ENCODE measurements around the gene ASB6.
"Not testable (repeated sequence)": the region's sequence is repeated elsewhere in the genome, so short reads cannot be mapped to it uniquely, and the experiment has no call there.

The ASB6 gene

GRCh38 chr9:129667378-129667777 is 25.4 kb upstream of the ASB6 start:
- ChIA-PET CTCF (no interaction called here), POLR2A (no interaction called here)
- TF ChIP-seq HDGF (IDR thresholded peaks at IDR 0.05; ENCODE audit: borderline replicate concordance) (no peak), BHLHE40 (IDR thresholded peaks at IDR 0.05; ENCODE audit: borderline replicate concordance) (no peak), TARDBP (IDR thresholded peaks at IDR 0.05) (no peak), CTBP1 (IDR thresholded peaks at IDR 0.05; ENCODE audit: borderline replicate concordance) (no peak), FOXM1 (IDR thresholded peaks at IDR 0.05; ENCODE audit: borderline replicate concordance) (no peak), SUZ12 (IDR thresholded peaks at IDR 0.05) (no peak), ZNF384 (IDR thresholded peaks at IDR 0.05) (no peak), L3MBTL2 (conservative IDR thresholded peaks at IDR 0.05) (no peak), ARNT (IDR thresholded peaks at IDR 0.05) (no peak), SP1 (IDR thresholded peaks at IDR 0.05) (no peak), NFRKB (IDR thresholded peaks at IDR 0.05) (no peak), FOXA1 (IDR thresholded peaks at IDR 0.05) (no peak), FOXK2 (IDR thresholded peaks at IDR 0.05) (no peak), PKNOX1 (IDR thresholded peaks at IDR 0.05) (no peak)
- DNase-seq (ENCODE audit: extremely low spot score) = no peak

GRCh38 chr9:129666575-129666974 is 24.6 kb upstream of the ASB6 start:
- ChIA-PET POLR2A (interaction anchor here (0.7 kb wide), 1 partner anchor 11 kb away, joined by 3 read pairs; no protein-coding TSS in a partner anchor), CTCF (no interaction called here)
- no peak for DNase-seq (ENCODE audit: extremely low spot score)
- TF ChIP-seq ZNF384 (IDR thresholded peaks at IDR 0.05) (no peak), FOXM1 (IDR thresholded peaks at IDR 0.05; ENCODE audit: borderline replicate concordance) (no peak), LEF1 (IDR thresholded peaks at IDR 0.05; ENCODE audit: borderline replicate concordance) (no peak), SP1 (IDR thresholded peaks at IDR 0.05) (no peak), HDGF (IDR thresholded peaks at IDR 0.05; ENCODE audit: borderline replicate concordance) (no peak), FOXK2 (IDR thresholded peaks at IDR 0.05) (no peak), BHLHE40 (IDR thresholded peaks at IDR 0.05; ENCODE audit: borderline replicate concordance) (no peak)

GRCh38 chr9:129665814-129666520 is 24.0 kb upstream of the ASB6 start:
- ChIA-PET POLR2A (interaction anchor here (0.7 kb wide), 1 partner anchor 10 kb away, joined by 3 read pairs; no protein-coding TSS in a partner anchor), CTCF (no interaction called here)
- TF ChIP-seq CTBP1 (IDR thresholded peaks at IDR 0.05; ENCODE audit: borderline replicate concordance) (no peak), FOXA1 (IDR thresholded peaks at IDR 0.05) (no peak), SUZ12 (IDR thresholded peaks at IDR 0.05) (no peak), ARNT (IDR thresholded peaks at IDR 0.05) (no peak), L3MBTL2 (conservative IDR thresholded peaks at IDR 0.05) (no peak), FOXK2 (IDR thresholded peaks at IDR 0.05) (no peak), NFRKB (IDR thresholded peaks at IDR 0.05) (no peak), HDGF (IDR thresholded peaks at IDR 0.05; ENCODE audit: borderline replicate concordance) (no peak), ELF4 (IDR thresholded peaks at IDR 0.05) (no peak), ZNF384 (IDR thresholded peaks at IDR 0.05) (no peak), PKNOX1 (IDR thresholded peaks at IDR 0.05) (no peak), LEF1 (IDR thresholded peaks at IDR 0.05; ENCODE audit: borderline replicate concordance) (no peak), FOXM1 (IDR thresholded peaks at IDR 0.05; ENCODE audit: borderline replicate concordance) (no peak)
- no peak for DNase-seq (ENCODE audit: extremely low spot score)

GRCh38 chr9:129665389-129665775 is 23.4 kb upstream of the ASB6 start, which contains the start of gene PRRX2:
Gene PRRX2 (plus strand): TSS chr9:129665647. CDS start chr9:129665868, 221 bp downstream.
- ChIA-PET POLR2A (no interaction called here), CTCF (no interaction called here)
- TF ChIP-seq FOXA1 (IDR thresholded peaks at IDR 0.05) (no peak), TARDBP (IDR thresholded peaks at IDR 0.05) (no peak), ZNF384 (IDR thresholded peaks at IDR 0.05) (no peak), LEF1 (IDR thresholded peaks at IDR 0.05; ENCODE audit: borderline replicate concordance) (no peak), HDGF (IDR thresholded peaks at IDR 0.05; ENCODE audit: borderline replicate concordance) (no peak), ELF4 (IDR thresholded peaks at IDR 0.05) (no peak), L3MBTL2 (conservative IDR thresholded peaks at IDR 0.05) (no peak)
- DNase-seq (ENCODE audit: extremely low spot score) = no peak

GRCh38 chr9:129664746-129665388 is 22.9 kb upstream of the ASB6 start:
- TF ChIP-seq FOXM1 (IDR thresholded peaks at IDR 0.05; ENCODE audit: borderline replicate concordance) = no peak
- ChIA-PET CTCF (no interaction called here), POLR2A (no interaction called here)
- DNase-seq (ENCODE audit: extremely low spot score) = no peak

- CTCF ChIA-PET = interaction anchor here (0.5 kb wide), 1 partner anchor 534 kb away, joined by 3 read pairs; no protein-coding TSS in a partner anchor
- POLR2A ChIA-PET; DNase-seq (ENCODE audit: extremely low spot score): not testable (repeated sequence)
Measured at GRCh38 chr9:129662239-129662638, 20.3 kb upstream of the ASB6 start.

- POLR2A ChIA-PET = no interaction called here
Measured at GRCh38 chr9:129661029-129661428, 19.1 kb upstream of the ASB6 start.

More at GRCh38 chr9:129661029-129661428, 19.1 kb upstream of the ASB6 start:
- CTCF ChIA-PET = interaction anchor here (0.8 kb wide), 1 partner anchor 168 kb away, joined by 7 read pairs; no protein-coding TSS in a partner anchor
- TF ChIP-seq FOXK2 (IDR thresholded peaks at IDR 0.05) (no peak), ARNT (IDR thresholded peaks at IDR 0.05) (no peak), PKNOX1 (IDR thresholded peaks at IDR 0.05) (no peak), FOXM1 (IDR thresholded peaks at IDR 0.05; ENCODE audit: borderline replicate concordance) (no peak), LEF1 (IDR thresholded peaks at IDR 0.05; ENCODE audit: borderline replicate concordance) (no peak), FOXA1 (IDR thresholded peaks at IDR 0.05) (no peak), SP1 (IDR thresholded peaks at IDR 0.05) (no peak), ELF4 (IDR thresholded peaks at IDR 0.05) (no peak), TARDBP (IDR thresholded peaks at IDR 0.05) (no peak), ZNF384 (IDR thresholded peaks at IDR 0.05) (no peak), HDGF (IDR thresholded peaks at IDR 0.05; ENCODE audit: borderline replicate concordance) (no peak)
- DNase-seq (ENCODE audit: extremely low spot score) = no peak
